Measurements from ENCODE around the gene CERS2.

GRCh38 chr1:151002611-151003010 lies 28.0 kb upstream of the CERS2 start:
- TF ChIP-seq CREB1 (IDR thresholded peaks at IDR 0.05; ENCODE audit: low read depth) (no peak), RAD21 (IDR thresholded peaks at IDR 0.05; ENCODE audit: low read depth) (no peak), TCF12 (IDR thresholded peaks at IDR 0.05; ENCODE audit: low read depth) (no peak)
